ENCODE measurements around the gene ZNF652. TPM values are rescaled to one million over a fixed set of nuclear protein-coding genes. Genes with fewer than 3 reads are reported as not detected.
"Not testable (repeated sequence)": the region's sequence is repeated elsewhere in the genome, so short reads cannot be mapped to it uniquely, and the experiment has no call there.

The ZNF652 gene
- total and polyA plus RNA-seq, 2 of the 4 experiments (the other 2 are of a cell fraction), result 3.6 to 8.8 TPM

- no peaks in the 10 kb centered on the region for H3K4me1 ChIP-seq (ENCODE audit: control insufficient read depth, insufficient read depth, low read length)
- H4K8ac ChIP-seq (ENCODE audit: low read depth in 2 of 2, low read length in 2 of 2), result no peak overlapping the region
- no peak overlapping the region for H2BK20ac ChIP-seq (ENCODE audit: low read depth, low read length)
- no peak overlapping the region for H3K27ac ChIP-seq (ENCODE audit: insufficient read depth, low read length)
- H3K23ac ChIP-seq (ENCODE audit: low read depth, low read length), result no peak overlapping the region
- H4K91ac ChIP-seq (ENCODE audit: insufficient read depth, low read depth, low read length), result no peak overlapping the region
- no peak overlapping the region for H2BK15ac ChIP-seq (ENCODE audit: low read depth, low read length)
- H3K14ac ChIP-seq (replicated peaks; ENCODE audit: low read depth, low read length), result no peak overlapping the region
- H3K4me3 ChIP-seq (ENCODE audit: insufficient read depth, low read depth, low read length), result no peak overlapping the region
- no peak overlapping the region for H4K5ac ChIP-seq (ENCODE audit: low read depth, low read length)
- no peak overlapping the region for H3K4ac ChIP-seq (ENCODE audit: low read depth, low read length)
- WGBS, 2 experiments (ENCODE audit: extremely low coverage in 2 of 2, insufficient read length in 1 of 2), result no CpG with 5 or more reads among the region's 13 CpGs
- in situ Hi-C loops (cut with MboI; ENCODE audit: low sequenced_read_pairs) (no loop called here), intact Hi-C loops (cut with micrococcal nuclease) (no loop called here), dilution Hi-C loops (cut with HindIII; ENCODE audit: low sequenced_read_pairs, unreplicated experiment) (no loop called here)
- H3K56ac ChIP-seq (ENCODE audit: extremely low read depth, insufficient read depth, low read length), result no peak overlapping the region
- H3K27me3 ChIP-seq (ENCODE audit: control insufficient read depth, insufficient read depth, low read length), result peaks cover 2% of the 10 kb centered on the region
- no peak overlapping the region for H2AK5ac ChIP-seq (ENCODE audit: low read depth, low read length)
- H3K36me3 ChIP-seq (ENCODE audit: control insufficient read depth, insufficient read depth, low read length), result no peaks in the 10 kb centered on the region
- ChIA-PET CTCF (interaction anchor here (0.6 to 3.2 kb wide), 2 partner anchors 13 to 15 kb away, joined by 3 to 8 read pairs; no protein-coding TSS in a partner anchor), POLR2A (ENCODE audit: unreplicated experiment) (no interaction called here)
- no peak overlapping the region for H2AK9ac ChIP-seq (replicated peaks; ENCODE audit: low read depth, low read length, poor library complexity)
- H3K9ac ChIP-seq (ENCODE audit: low read depth, low read length), result no peak overlapping the region
- BruUV-seq (replicated peaks), result no TSS peak
- H3K4me2 ChIP-seq (ENCODE audit: low read depth, low read length), result no peak overlapping the region
- H4K20me1 ChIP-seq (ENCODE audit: insufficient read depth, low read length), result no peaks in the 10 kb centered on the region
- H3K9me1 ChIP-seq (ENCODE audit: insufficient read depth, low read length), result no peaks in the 10 kb centered on the region
- no peak overlapping the region for H3K18ac ChIP-seq (ENCODE audit: low read depth, low read length)
- H2BK5ac ChIP-seq (ENCODE audit: low read depth, low read length, poor library complexity, severe bottlenecking), result no peak overlapping the region
- no peak for TF ChIP-seq NFE2L2 (IDR thresholded peaks at IDR 0.05; ENCODE audit: low read depth, low read length)
- no peak for TF ChIP-seq RCOR1 (IDR thresholded peaks at IDR 0.05; ENCODE audit: insufficient replicate concordance, low read length)
- TF ChIP-seq FOS (IDR thresholded peaks at IDR 0.05; ENCODE audit: low read depth, low read length), result no peak
- TF ChIP-seq RFX5 (IDR thresholded peaks at IDR 0.05; ENCODE audit: low read depth, low read length), result no peak
- TF ChIP-seq CEBPB (IDR thresholded peaks at IDR 0.05; ENCODE audit: low read depth, low read length), result peak; percentile 60
- TF ChIP-seq MXI1 (IDR thresholded peaks at IDR 0.05; ENCODE audit: borderline replicate concordance, low read depth, low read length), result no peak
- TF ChIP-seq ELK1 (IDR thresholded peaks at IDR 0.05; ENCODE audit: borderline replicate concordance, low read depth, low read length), result no peak
- no peak for TF ChIP-seq SMC3 (IDR thresholded peaks at IDR 0.05; ENCODE audit: low read depth, low read length)
- H2BK120ac ChIP-seq (ENCODE audit: low read depth, low read length), result no peak overlapping the region
- ATAC-seq (ENCODE audit: low read depth) (no peak), DNase-seq (peak; percentile 16)
- H2AFZ ChIP-seq (replicated peaks; ENCODE audit: low read length, poor library complexity), result no peak overlapping the region
- peaks cover 5% of the 10 kb centered on the region; the same call in 1 of the 2 replicates for H3K9me3 ChIP-seq (ENCODE audit: control insufficient read depth, insufficient read depth, low read length)
- H3K79me1 ChIP-seq (ENCODE audit: low read depth in 1 of 2, low read length in 2 of 2), result no peaks in the 10 kb centered on the region
Measured at GRCh38 chr17:49277638-49278037, 84.4 kb downstream of the ZNF652 start.

- H2AK9ac ChIP-seq (replicated peaks; ENCODE audit: low read depth, low read length, poor library complexity); H4K20me1 ChIP-seq (ENCODE audit: insufficient read depth, low read length); BruUV-seq (replicated peaks); H3K4me3 ChIP-seq (ENCODE audit: insufficient read depth, low read depth, low read length); H3K14ac ChIP-seq (replicated peaks; ENCODE audit: low read depth, low read length); H4K5ac ChIP-seq (ENCODE audit: low read depth, low read length); H4K91ac ChIP-seq (ENCODE audit: insufficient read depth, low read depth, low read length); H4K8ac ChIP-seq (ENCODE audit: low read depth in 2 of 2, low read length in 2 of 2); H3K36me3 ChIP-seq (ENCODE audit: control insufficient read depth, insufficient read depth, low read length); H3K9me3 ChIP-seq (ENCODE audit: control insufficient read depth, insufficient read depth, low read length); in situ Hi-C loops (cut with MboI; ENCODE audit: low sequenced_read_pairs); H3K4me2 ChIP-seq (ENCODE audit: low read depth, low read length); ATAC-seq (ENCODE audit: low read depth); POLR2A ChIA-PET (ENCODE audit: unreplicated experiment); H3K56ac ChIP-seq (ENCODE audit: extremely low read depth, insufficient read depth, low read length); H3K4me1 ChIP-seq (ENCODE audit: control insufficient read depth, insufficient read depth, low read length); H2BK15ac ChIP-seq (ENCODE audit: low read depth, low read length); H3K4ac ChIP-seq (ENCODE audit: low read depth, low read length); H3K9me1 ChIP-seq (ENCODE audit: insufficient read depth, low read length); H3K79me1 ChIP-seq (ENCODE audit: low read depth in 1 of 2, low read length in 2 of 2); H3K27ac ChIP-seq (ENCODE audit: insufficient read depth, low read length); H3K23ac ChIP-seq (ENCODE audit: low read depth, low read length); H2AK5ac ChIP-seq (ENCODE audit: low read depth, low read length); H3K27me3 ChIP-seq (ENCODE audit: control insufficient read depth, insufficient read depth, low read length); H2BK120ac ChIP-seq (ENCODE audit: low read depth, low read length); dilution Hi-C loops (cut with HindIII; ENCODE audit: low sequenced_read_pairs, unreplicated experiment); H2BK5ac ChIP-seq (ENCODE audit: low read depth, low read length, poor library complexity, severe bottlenecking); H3K18ac ChIP-seq (ENCODE audit: low read depth, low read length); intact Hi-C loops (cut with micrococcal nuclease); H2AFZ ChIP-seq (replicated peaks; ENCODE audit: low read length, poor library complexity); CTCF ChIA-PET; H3K9ac ChIP-seq (ENCODE audit: low read depth, low read length); H2BK20ac ChIP-seq (ENCODE audit: low read depth, low read length); DNase-seq: not testable (repeated sequence)
- 100% methylated on average over 1 of the region's 12 CpGs; no CpG with 5 or more reads in 1 of the 2 experiments for WGBS, 2 experiments (ENCODE audit: extremely low coverage in 2 of 2, insufficient read length in 1 of 2)
Measured at GRCh38 chr17:49275981-49276380, 86.1 kb downstream of the ZNF652 start.

Data from IMR-90 (cell line).